Trophoblast cell (in vitro differentiated cells and primary cell): Measurements from ENCODE around the gene SLIT3.

Experiments
- DNase-seq, 2 donors: peaks; one replicate each; pipeline ENCODE4 v3.0.0-alpha.2; 2016
- H2AFZ ChIP-seq: 2 replicates; pipeline ENCODE4 v1.6.1; 2013; ENCODE audit warnings: low read length, moderate library complexity, mild to moderate bottlenecking; ENCODE audit not compliant: insufficient read depth, poor library complexity
- H2AK5ac ChIP-seq: 2 replicates; pipeline ENCODE4 v1.6.1; 2013; ENCODE audit warnings: mild to moderate bottlenecking, low read length
- H2BK120ac ChIP-seq: 2 replicates; pipeline ENCODE4 v1.6.1; 2013; ENCODE audit warnings: low read length, mild to moderate bottlenecking, moderate library complexity; ENCODE audit not compliant: insufficient read depth, poor library complexity
- H2BK12ac ChIP-seq: 2 replicates; pipeline ENCODE4 v1.6.1; 2013; ENCODE audit warnings: mild to moderate bottlenecking, low read length, moderate library complexity
- H2BK5ac ChIP-seq: 2 replicates; pipeline ENCODE4 v1.6.1; 2013; ENCODE audit warnings: low read length, low read depth, moderate library complexity, mild to moderate bottlenecking; ENCODE audit not compliant: poor library complexity
- H3K14ac ChIP-seq: 2 replicates; pipeline ENCODE4 v1.6.1; 2013; ENCODE audit warnings: mild to moderate bottlenecking, low read length
- H3K18ac ChIP-seq: 2 replicates; pipeline ENCODE4 v1.6.1; 2013; ENCODE audit warnings: mild to moderate bottlenecking, low read length
- H3K23ac ChIP-seq: 2 replicates; pipeline ENCODE4 v1.6.1; 2013; ENCODE audit warnings: low read length
- H3K27ac ChIP-seq: 2 replicates; pipeline ENCODE4 v1.5.1; 2013; ENCODE audit warnings: low read depth, mild to moderate bottlenecking, inconsistent platforms, low read length, moderate library complexity
- H3K27me3 ChIP-seq: 2 replicates; pipeline ENCODE4 v1.6.1; 2013; ENCODE audit warnings: inconsistent platforms, mild to moderate bottlenecking, low read length, moderate library complexity; ENCODE audit not compliant: insufficient read depth
- H3K36me3 ChIP-seq, 2 experiments: 1 replicate in 1 of 2; 2 replicates in 1 of 2; pipeline ENCODE4 v1.6.1; 2013; ENCODE audit warnings: low read length in 2 of 2, mild to moderate bottlenecking in 2 of 2, moderate library complexity in 1 of 2; ENCODE audit not compliant: insufficient read depth in 2 of 2, control insufficient read depth in 1 of 2
- H3K4ac ChIP-seq: 2 replicates; pipeline ENCODE4 v1.6.1; 2013; ENCODE audit warnings: low read depth, mild to moderate bottlenecking, low read length, moderate library complexity
- H3K4me1 ChIP-seq, 2 experiments: 1 replicate in 1 of 2; 2 replicates in 1 of 2; pipeline ENCODE4 v1.6.1; 2013; ENCODE audit warnings: low read length in 2 of 2, mild to moderate bottlenecking in 2 of 2, moderate library complexity in 1 of 2; ENCODE audit not compliant: insufficient read depth in 2 of 2, control insufficient read depth in 1 of 2
- H3K4me2 ChIP-seq: 2 replicates; pipeline ENCODE4 v1.6.1; 2013; ENCODE audit warnings: inconsistent platforms, mild to moderate bottlenecking, low read length, moderate library complexity
- H3K4me3 ChIP-seq: 2 replicates; pipeline ENCODE4 v1.5.1; 2013; ENCODE audit warnings: mild to moderate bottlenecking, low read depth, low read length, inconsistent platforms
- H3K79me1 ChIP-seq: one replicate; pipeline ENCODE4 v1.6.1; 2013; ENCODE audit warnings: low read length
- H3K79me2 ChIP-seq: 2 replicates; pipeline ENCODE4 v1.6.1; 2013; ENCODE audit warnings: low read length, mild to moderate bottlenecking; ENCODE audit not compliant: control insufficient read depth, insufficient read depth, poor library complexity
- H3K9ac ChIP-seq: 2 replicates; pipeline ENCODE4 v1.6.1; 2013; ENCODE audit warnings: mild to moderate bottlenecking, low read length
- H3K9me3 ChIP-seq: 2 replicates; pipeline ENCODE4 v1.6.1; 2013; ENCODE audit warnings: low read depth, mild to moderate bottlenecking, control low read depth, inconsistent platforms, low read length; ENCODE audit not compliant: insufficient read depth
- H4K12ac ChIP-seq: 2 replicates; pipeline ENCODE4 v1.6.1; 2013; ENCODE audit warnings: low read depth, mild to moderate bottlenecking, low read length, moderate library complexity
- H4K8ac ChIP-seq: 2 replicates; pipeline ENCODE4 v1.6.1; 2013; ENCODE audit warnings: low read depth, mild to moderate bottlenecking, low read length, moderate library complexity
- H4K91ac ChIP-seq: one replicate; pipeline ENCODE4 v1.6.1; 2013; ENCODE audit warnings: low read depth, mild to moderate bottlenecking, low read length, moderate library complexity
- WGBS: extraction: QIAGEN DNeasy Blood & Tissue Kit; methylation state at CpG from one replicate; pipeline ENCODE4 v1.1.7; 2013; ENCODE audit warnings: missing lambda C conversion rate; ENCODE audit not compliant: insufficient read length, insufficient coverage; ENCODE audit errors: extremely low coverage; 5-methylcytosine and 5-hydroxymethylcytosine counted together

The SLIT3 gene

GRCh38 chr5:168777651-168778050, 523.3 kb downstream of the SLIT3 start:
- Histone ChIP-seq H3K9ac (no peak overlapping the region), H2AK5ac (no peak overlapping the region), H3K4ac (no peak overlapping the region), H3K27me3 (no peaks in the 10 kb centered on the region), H3K9me3 (no peaks in the 10 kb centered on the region), H4K12ac (no peak overlapping the region), H3K36me3 (peaks cover 33 to 52% of the 10 kb centered on the region in 2 experiments), H2BK12ac (no peak overlapping the region), H3K27ac (no peak overlapping the region), H3K4me2 (no peak overlapping the region), H3K14ac (no peak overlapping the region), H3K79me1 (no peaks in the 10 kb centered on the region), H3K23ac (no peak overlapping the region), H2BK120ac (no peak overlapping the region), H2AFZ (no peak overlapping the region), H4K91ac (no peak overlapping the region), H3K79me2 (no peaks in the 10 kb centered on the region), H2BK5ac (no peak overlapping the region), H3K4me3 (no peak overlapping the region), H4K8ac (no peak overlapping the region), H3K4me1 (no peaks in the 10 kb centered on the region), H3K18ac (no peak overlapping the region)
- no peak for DNase-seq
- WGBS = no CpG with 5 or more reads among the region's 2 CpGs

GRCh38 chr5:168776070-168776469, 524.9 kb downstream of the SLIT3 start:
- no peak overlapping the region for H3K27ac ChIP-seq
- no peak overlapping the region for H4K8ac ChIP-seq
- H2BK12ac ChIP-seq = no peak overlapping the region
- no peak overlapping the region for H4K12ac ChIP-seq
- H2AK5ac ChIP-seq = no peak overlapping the region
- no peak for DNase-seq
- H3K4me1 ChIP-seq = no peaks in the 10 kb centered on the region
- peak overlapping the region; percentile 39 for H3K4me3 ChIP-seq
- H3K36me3 ChIP-seq = peaks cover 40 to 60% of the 10 kb centered on the region in 2 experiments
- H3K4me2 ChIP-seq = no peak overlapping the region
- no CpG with 5 or more reads among the region's 9 CpGs for WGBS
- no peaks in the 10 kb centered on the region for H3K27me3 ChIP-seq
- H2BK120ac ChIP-seq = no peak overlapping the region
- no peaks in the 10 kb centered on the region for H3K79me1 ChIP-seq
- no peak overlapping the region for H3K18ac ChIP-seq
- H3K4ac ChIP-seq = no peak overlapping the region
- no peak overlapping the region for H2BK5ac ChIP-seq
- H2AFZ ChIP-seq = no peak overlapping the region
- H3K79me2 ChIP-seq = no peaks in the 10 kb centered on the region
- H4K91ac ChIP-seq = no peak overlapping the region
- no peak overlapping the region for H3K9ac ChIP-seq
- H3K9me3 ChIP-seq = no peaks in the 10 kb centered on the region
- H3K14ac ChIP-seq = no peak overlapping the region
- H3K23ac ChIP-seq = no peak overlapping the region

GRCh38 chr5:168773226-168773625, 527.7 kb downstream of the SLIT3 start:
- no CpG with 5 or more reads among the region's 9 CpGs for WGBS
- Histone ChIP-seq H3K9me3 (peaks cover under 1% of the 10 kb centered on the region), H4K8ac (no peak overlapping the region), H2AFZ (no peak overlapping the region), H3K4me3 (no peak overlapping the region), H3K18ac (no peak overlapping the region), H3K79me2 (no peaks in the 10 kb centered on the region), H3K4me1 (no peaks in the 10 kb centered on the region), H4K12ac (no peak overlapping the region), H2BK12ac (no peak overlapping the region), H3K9ac (no peak overlapping the region), H3K14ac (no peak overlapping the region), H3K36me3 (peaks cover 38 to 63% of the 10 kb centered on the region in 2 experiments), H3K27me3 (no peaks in the 10 kb centered on the region), H4K91ac (no peak overlapping the region), H3K4me2 (no peak overlapping the region), H3K4ac (no peak overlapping the region), H3K23ac (no peak overlapping the region), H2BK120ac (no peak overlapping the region), H2AK5ac (no peak overlapping the region), H2BK5ac (no peak overlapping the region), H3K79me1 (no peaks in the 10 kb centered on the region), H3K27ac (no peak overlapping the region)
- no peak for DNase-seq

GRCh38 chr5:168772316-168772961, 528.5 kb downstream of the SLIT3 start:
- WGBS = no CpG with 5 or more reads among the region's 22 CpGs
- no peak overlapping the region for H2BK5ac ChIP-seq
- no peaks in the 10 kb centered on the region for H3K79me2 ChIP-seq
- H4K12ac ChIP-seq = no peak overlapping the region
- DNase-seq = no peak
- H3K4me3 ChIP-seq = no peak overlapping the region
- no peak overlapping the region for H2AFZ ChIP-seq
- no peaks in the 10 kb centered on the region for H3K4me1 ChIP-seq
- H3K9me3 ChIP-seq = peaks cover 5% of the 10 kb centered on the region
- no peak overlapping the region for H2AK5ac ChIP-seq
- no peak overlapping the region for H3K4ac ChIP-seq
- H3K27me3 ChIP-seq = no peaks in the 10 kb centered on the region
- H3K4me2 ChIP-seq = no peak overlapping the region
- H3K18ac ChIP-seq = no peak overlapping the region
- H3K79me1 ChIP-seq = no peaks in the 10 kb centered on the region
- H3K36me3 ChIP-seq = peaks cover 40 to 68% of the 10 kb centered on the region in 2 experiments
- H3K14ac ChIP-seq = no peak overlapping the region
- H4K8ac ChIP-seq = no peak overlapping the region
- H2BK12ac ChIP-seq = no peak overlapping the region
- no peak overlapping the region for H3K27ac ChIP-seq
- H3K23ac ChIP-seq = no peak overlapping the region
- H4K91ac ChIP-seq = no peak overlapping the region
- H3K9ac ChIP-seq = no peak overlapping the region
- H2BK120ac ChIP-seq = no peak overlapping the region
